PC-9 (cell line): ENCODE data around the gene SLC22A1. TPM values are rescaled to one million over a fixed set of nuclear protein-coding genes. Genes with fewer than 3 reads are reported as not detected.

ENCODE experiments used
- BruUV-seq: library from RNA; stranded (reverse); fragments of 400-500 nt; replicated peaks from 2 replicates; lab custom pipeline; 2021; lab: Mats Ljungman, UMichigan
- CTCF ChIA-PET: fragments of 300-600 bp; sonication (Branson Sonifier 250); formaldehyde crosslinking; loops from one replicate; lab custom pipeline; 2022; ENCODE audit warnings: antibody characterized with exemption; lab: Charles Lee
- POLR2A ChIA-PET: fragments of 300-600 bp; sonication (Branson Sonifier 250); formaldehyde crosslinking; loops from one replicate; lab custom pipeline; 2022; ENCODE audit warnings: antibody characterized with exemption; ENCODE audit not compliant: unreplicated experiment; lab: Charles Lee
- DNase-seq, 2 experiments: peaks; one replicate each; pipeline versions ENCODE4 v3.0.0 to v3.0.0-alpha.2; 2015 to 2022; ENCODE audit warnings: mixed read lengths in 1 of 2
- H2AFZ ChIP-seq: fragments of 200-600 bp; sonication (generic); 2 replicates; pipeline ENCODE4 v1.8.1; 2017; ENCODE audit warnings: antibody characterized with exemption
- H3F3A ChIP-seq: fragments of 200-600 bp; sonication (generic); 2 replicates; pipeline ENCODE4 v1.8.1; 2017; ENCODE audit warnings: antibody characterized with exemption, mild to moderate bottlenecking, low read depth; ENCODE audit not compliant: insufficient read depth
- H3K27ac ChIP-seq: fragments of 200-600 bp; sonication (generic); 2 replicates; pipeline ENCODE4 v1.6.1; 2016; ENCODE audit warnings: mixed run types
- H3K27me3 ChIP-seq: fragments of 200-600 bp; sonication (generic); 2 replicates; pipeline ENCODE4 v1.6.1; 2016; ENCODE audit warnings: low read depth, mixed run types; ENCODE audit not compliant: insufficient read depth
- H3K36me3 ChIP-seq: fragments of 200-600 bp; sonication (generic); 2 replicates; pipeline ENCODE4 v1.6.1; 2016; ENCODE audit warnings: low read depth, mixed run types
- H3K4me1 ChIP-seq: fragments of 200-600 bp; sonication (generic); replicated peaks from 2 replicates; pipeline ENCODE4 v1.6.1; 2016; ENCODE audit warnings: mixed run types; ENCODE audit not compliant: insufficient read depth
- H3K4me2 ChIP-seq: fragments of 200-600 bp; sonication (generic); 2 replicates; pipeline ENCODE4 v1.6.1; 2017; ENCODE audit warnings: mixed run types
- H3K4me3 ChIP-seq: fragments of 200-600 bp; sonication (generic); 2 replicates; pipeline ENCODE4 v1.6.1; 2016; ENCODE audit warnings: mixed run types
- H3K79me2 ChIP-seq: fragments of 200-600 bp; sonication (generic); 2 replicates; pipeline ENCODE4 v1.6.1; 2017; ENCODE audit warnings: low read depth, mixed run types
- H3K9me2 ChIP-seq: fragments of 200-600 bp; sonication (generic); 2 replicates; pipeline ENCODE4 v1.8.1; 2017; ENCODE audit warnings: mild to moderate bottlenecking; ENCODE audit not compliant: insufficient read depth
- H3K9me3 ChIP-seq: fragments of 200-600 bp; sonication (generic); 2 replicates; pipeline ENCODE4 v1.8.1; 2016; ENCODE audit warnings: low read depth; ENCODE audit not compliant: insufficient read depth
- H4K20me1 ChIP-seq: fragments of 200-600 bp; sonication (generic); 2 replicates; pipeline ENCODE4 v1.8.1; 2017; ENCODE audit not compliant: insufficient read depth
- EZH2 ChIP-seq: fragments of 200-600 bp; sonication (generic); IDR thresholded peaks from 2 replicates; pipeline ENCODE4 v1.8.0; 2017; ENCODE audit warnings: antibody characterized with exemption, low read depth
- intact Hi-C: fragments of 100-400 bp; cut with micrococcal nuclease; formaldehyde crosslinking; loops from one replicate; pipeline ENCODE4 v1.10.0; 2022; ENCODE audit not compliant: unreplicated experiment
- total RNA-seq: library from RNA; stranded (reverse); gene quantifications from 2 replicates; pipeline ENCODE4 v1.2.3, GENCODE V29; 2021
- TF ChIP-seq, protein P1 (sequence below): fragments of 200-600 bp; sonication (generic); conservative IDR thresholded peaks from 2 replicates; pipeline ENCODE4 v1.6.1; 2017; ENCODE audit warnings: mixed run types, antibody characterized with exemption, mild to moderate bottlenecking, moderate library complexity

Gene SLC22A1
- total RNA-seq, 1 experiment from 2014 or later, result not detected

DNA sequence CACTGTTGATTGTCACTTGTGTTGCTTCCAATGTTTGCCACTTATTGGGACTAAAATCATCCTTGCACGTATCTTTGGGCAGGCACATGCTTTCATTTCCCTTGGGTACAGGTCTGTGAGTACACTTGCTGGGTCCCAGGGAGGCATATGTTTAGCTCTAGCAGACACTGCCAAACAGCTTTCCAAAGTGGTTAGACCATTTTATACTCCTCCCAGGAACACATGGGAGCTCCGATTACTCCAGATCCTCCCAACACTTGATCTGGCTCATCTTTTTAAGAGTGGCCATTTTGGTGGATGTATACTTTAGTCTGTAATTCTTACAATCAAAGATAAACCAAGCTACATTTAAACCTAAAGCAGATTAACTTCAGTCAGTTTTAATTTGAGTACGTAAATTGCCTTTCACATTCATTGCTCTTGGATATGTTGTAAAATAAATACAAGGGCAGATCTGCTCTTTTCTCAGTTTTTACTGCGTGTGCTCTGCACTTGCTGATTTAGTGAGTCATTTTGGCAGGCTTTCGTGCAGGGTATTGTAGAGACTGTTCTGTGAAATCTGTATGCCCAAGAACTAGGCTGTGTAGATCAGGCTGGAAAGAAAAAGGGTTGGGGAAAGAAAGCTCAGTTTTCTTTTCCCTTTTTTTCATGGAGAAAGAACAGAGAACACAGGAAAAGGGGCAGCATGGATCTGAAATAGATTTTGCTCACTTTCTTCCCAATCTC is 19.5 kb downstream of the SLC22A1 start:
- POLR2A ChIA-PET, result no interaction called here

DNA sequence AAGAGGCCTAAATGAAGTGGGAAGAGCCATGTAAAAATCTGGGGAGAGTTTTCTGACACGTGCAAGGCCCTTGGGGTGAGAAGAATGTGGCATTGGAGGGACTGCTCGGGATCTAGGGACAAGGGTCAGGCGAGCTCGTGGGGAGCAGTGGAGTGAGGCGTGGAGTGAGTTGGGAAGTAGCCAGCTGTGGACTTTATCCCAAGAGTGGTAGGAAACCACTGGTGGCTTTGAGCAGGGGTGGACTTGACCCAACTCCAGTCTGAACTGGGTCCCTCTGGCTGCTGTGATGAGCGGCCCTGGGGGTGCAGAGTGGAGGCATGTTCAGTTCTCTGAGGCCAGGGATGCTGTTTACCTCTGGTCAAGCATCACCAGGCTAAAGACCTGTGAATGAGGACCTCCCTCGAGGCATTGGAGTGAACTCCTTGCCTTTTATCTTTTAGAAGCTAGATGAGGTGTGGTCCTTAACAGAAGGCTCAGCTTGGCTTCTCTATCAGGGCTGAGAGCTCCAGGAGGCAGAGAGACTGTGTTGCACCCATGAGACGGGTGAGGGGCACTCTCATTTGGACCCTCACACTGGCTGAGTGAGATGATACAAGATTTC is 20.6 kb downstream of the SLC22A1 start:
- no peaks in the 10 kb centered on the region for H3K27me3 ChIP-seq
- no peak overlapping the region for H3K4me3 ChIP-seq
- no TSS peak for BruUV-seq
- H4K20me1 ChIP-seq, result no peaks in the 10 kb centered on the region
- H3K4me1 ChIP-seq, result peaks cover 22% of the 10 kb centered on the region
- TF ChIP-seq, protein P1, sequence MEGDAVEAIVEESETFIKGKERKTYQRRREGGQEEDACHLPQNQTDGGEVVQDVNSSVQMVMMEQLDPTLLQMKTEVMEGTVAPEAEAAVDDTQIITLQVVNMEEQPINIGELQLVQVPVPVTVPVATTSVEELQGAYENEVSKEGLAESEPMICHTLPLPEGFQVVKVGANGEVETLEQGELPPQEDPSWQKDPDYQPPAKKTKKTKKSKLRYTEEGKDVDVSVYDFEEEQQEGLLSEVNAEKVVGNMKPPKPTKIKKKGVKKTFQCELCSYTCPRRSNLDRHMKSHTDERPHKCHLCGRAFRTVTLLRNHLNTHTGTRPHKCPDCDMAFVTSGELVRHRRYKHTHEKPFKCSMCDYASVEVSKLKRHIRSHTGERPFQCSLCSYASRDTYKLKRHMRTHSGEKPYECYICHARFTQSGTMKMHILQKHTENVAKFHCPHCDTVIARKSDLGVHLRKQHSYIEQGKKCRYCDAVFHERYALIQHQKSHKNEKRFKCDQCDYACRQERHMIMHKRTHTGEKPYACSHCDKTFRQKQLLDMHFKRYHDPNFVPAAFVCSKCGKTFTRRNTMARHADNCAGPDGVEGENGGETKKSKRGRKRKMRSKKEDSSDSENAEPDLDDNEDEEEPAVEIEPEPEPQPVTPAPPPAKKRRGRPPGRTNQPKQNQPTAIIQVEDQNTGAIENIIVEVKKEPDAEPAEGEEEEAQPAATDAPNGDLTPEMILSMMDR, result no peak
- TF ChIP-seq EZH2, result no peak
- peaks cover 10% of the 10 kb centered on the region; the same call in 1 of the 2 replicates for H3F3A ChIP-seq
- H3K79me2 ChIP-seq, result no peaks in the 10 kb centered on the region
- no peak for DNase-seq
- peaks cover 4% of the 10 kb centered on the region; the same call in 1 of the 2 replicates for H3K9me3 ChIP-seq
- intact Hi-C loops, result no loop called here
- no peak overlapping the region for H3K4me2 ChIP-seq
- H3K27ac ChIP-seq, result no peak overlapping the region
- H3K9me2 ChIP-seq, result no peaks in the 10 kb centered on the region; the same call in 1 of the 2 replicates
- POLR2A ChIA-PET, result no interaction called here
- H3K36me3 ChIP-seq, result no peaks in the 10 kb centered on the region
- CTCF ChIA-PET, result no interaction called here
- no peak overlapping the region for H2AFZ ChIP-seq

More for the DNA sequence above, 19.5 kb downstream of the SLC22A1 start:
- no peak for DNase-seq
- TF ChIP-seq, protein P1, result no peak
- TF ChIP-seq EZH2, result no peak
- Histone ChIP-seq H4K20me1 (no peaks in the 10 kb centered on the region), H3K36me3 (no peaks in the 10 kb centered on the region), H3K4me3 (no peak overlapping the region), H3K4me1 (peaks cover 22% of the 10 kb centered on the region), H3F3A (peaks cover 10% of the 10 kb centered on the region; the same call in 1 of the 2 replicates), H3K27ac (no peak overlapping the region), H2AFZ (no peak overlapping the region), H3K27me3 (no peaks in the 10 kb centered on the region), H3K4me2 (no peak overlapping the region), H3K9me2 (no peaks in the 10 kb centered on the region; the same call in 1 of the 2 replicates), H3K9me3 (peaks cover 4% of the 10 kb centered on the region; the same call in 1 of the 2 replicates), H3K79me2 (no peaks in the 10 kb centered on the region)
- no TSS peak for BruUV-seq
- CTCF ChIA-PET, result no interaction called here
- intact Hi-C loops, result no loop called here

DNA sequence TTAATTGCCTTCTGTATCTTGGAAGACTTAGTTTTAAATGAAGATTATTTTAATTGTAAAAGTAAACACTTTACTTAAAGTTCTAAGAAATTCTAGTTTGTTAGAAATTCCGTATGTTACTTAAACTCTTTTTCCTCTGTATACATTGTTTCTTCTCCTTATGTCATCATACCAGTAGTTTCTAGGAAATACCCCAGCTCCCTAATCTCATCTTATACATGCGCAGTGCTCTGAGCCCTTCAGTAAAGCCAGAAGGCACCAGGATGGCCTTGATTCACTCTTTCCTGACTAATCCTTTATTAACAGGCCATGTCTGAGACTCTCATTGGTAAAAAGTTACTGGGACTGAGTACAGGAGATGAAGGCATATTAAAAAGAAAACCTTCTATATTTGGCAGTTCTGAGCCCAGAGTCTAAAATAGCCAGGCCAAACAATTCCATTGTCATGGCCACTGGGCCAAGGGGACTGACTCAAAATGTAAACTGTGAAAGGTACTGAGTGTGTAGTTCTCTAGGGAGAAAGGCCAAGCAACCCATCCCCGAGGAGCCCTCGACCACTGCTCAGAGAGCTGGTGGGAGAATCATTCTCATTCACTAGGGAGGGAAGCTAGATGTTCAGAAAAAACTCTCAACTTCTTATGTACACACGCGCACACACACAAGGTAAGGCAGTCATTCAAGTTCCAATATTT is 25.0 kb downstream of the SLC22A1 start:
- intact Hi-C loops, result no loop called here
- H3F3A ChIP-seq, result no peaks in the 10 kb centered on the region
- peaks cover 4% of the 10 kb centered on the region; the same call in 1 of the 2 replicates for H3K9me3 ChIP-seq
- no peak overlapping the region for H3K27ac ChIP-seq
- H3K4me1 ChIP-seq, result no peaks in the 10 kb centered on the region
- ChIA-PET POLR2A (no interaction called here), CTCF (no interaction called here)
- no peaks in the 10 kb centered on the region; the same call in 1 of the 2 replicates for H3K9me2 ChIP-seq
- DNase-seq, result no peak
- H3K4me2 ChIP-seq, result no peak overlapping the region
- H4K20me1 ChIP-seq, result no peaks in the 10 kb centered on the region
- no peak overlapping the region for H3K4me3 ChIP-seq
- H2AFZ ChIP-seq, result no peak overlapping the region
- H3K36me3 ChIP-seq, result no peaks in the 10 kb centered on the region
- no peak for TF ChIP-seq EZH2
- TF ChIP-seq, protein P1, result no peak
- no peaks in the 10 kb centered on the region for H3K27me3 ChIP-seq
- H3K79me2 ChIP-seq, result no peaks in the 10 kb centered on the region
- BruUV-seq, result no TSS peak
